HepG2 (cell line): ENCODE results near the gene JPT1. TPM values are rescaled to one million over a fixed set of nuclear protein-coding genes. Genes with fewer than 3 reads are reported as not detected.

Experiments
- AHDC1 ChIP-seq: sonication (generic); formaldehyde crosslinking; IDR thresholded peaks from 2 replicates; pipeline ENCODE4 v1.5.1; 2020; ENCODE audit warnings: mild to moderate bottlenecking, missing genetic modification reagents, borderline replicate concordance
- BCL6 ChIP-seq: IDR thresholded peaks from 2 replicates; pipeline ENCODE4 v1.6.1; 2016; ENCODE audit warnings: missing genetic modification reagents, missing compliant biosample characterization
- HMGA1 ChIP-seq: sonication (generic); formaldehyde crosslinking; conservative IDR thresholded peaks from 2 replicates; pipeline ENCODE4 v1.4.0; 2020; ENCODE audit warnings: missing genetic modification reagents
- KDM1A ChIP-seq: IDR thresholded peaks from 2 replicates; pipeline ENCODE4 v1.6.1; 2016; ENCODE audit warnings: missing compliant biosample characterization
- KLF6 ChIP-seq: IDR thresholded peaks from 2 replicates; pipeline ENCODE4 v1.8.0; 2016; ENCODE audit warnings: missing biosample characterization, missing genetic modification reagents
- MEIS1 ChIP-seq: sonication (generic); formaldehyde crosslinking; IDR thresholded peaks from 2 replicates; pipeline ENCODE4 v1.9.0; 2021; ENCODE audit warnings: mild to moderate bottlenecking, missing genetic modification reagents, moderate library complexity, borderline replicate concordance
- PHF20 ChIP-seq: sonication (generic); formaldehyde crosslinking; IDR thresholded peaks from 2 replicates; pipeline ENCODE4 v1.5.0; 2020; ENCODE audit warnings: mild to moderate bottlenecking, missing genetic modification reagents
- RNF219 ChIP-seq: sonication (generic); formaldehyde crosslinking; IDR thresholded peaks from 2 replicates; pipeline ENCODE4 v1.5.0; 2020; ENCODE audit warnings: mild to moderate bottlenecking, missing genetic modification reagents
- SAP130 ChIP-seq: IDR thresholded peaks from 2 replicates; pipeline ENCODE4 v1.6.1; 2016; ENCODE audit warnings: low read depth
- SOX13 ChIP-seq, 3 experiments: fragments of 450-650 bp in 1 of 3; sonication (generic) in 1 of 3; formaldehyde crosslinking in 1 of 3; IDR thresholded peaks in 2 of 3; conservative IDR thresholded peaks in 1 of 3; 2 replicates each; pipeline versions ENCODE4 v1.5.0 to v1.6.1; 2016 to 2020; ENCODE audit warnings: antibody characterized with exemption in 1 of 3, mild to moderate bottlenecking in 1 of 3, missing compliant biosample characterization in 1 of 3, missing genetic modification reagents in 1 of 3, moderate library complexity in 1 of 3
- ZBTB21 ChIP-seq: sonication (generic); formaldehyde crosslinking; IDR thresholded peaks from 2 replicates; pipeline ENCODE4 v1.4.0; 2020; ENCODE audit warnings: missing genetic modification reagents
- ZNF180 ChIP-seq: sonication (generic); formaldehyde crosslinking; IDR thresholded peaks from 2 replicates; pipeline ENCODE4 v1.4.0; 2020; ENCODE audit warnings: low read depth, missing genetic modification reagents, borderline replicate concordance
- ZNF264 ChIP-seq: sonication (generic); formaldehyde crosslinking; IDR thresholded peaks from 2 replicates; pipeline ENCODE4 v1.4.0; 2020; ENCODE audit warnings: missing genetic modification reagents
- ZNF3 ChIP-seq: IDR thresholded peaks from 2 replicates; pipeline ENCODE4 v1.7.0; 2017; ENCODE audit warnings: inconsistent platforms
- ZNF609 ChIP-seq: sonication (generic); formaldehyde crosslinking; IDR thresholded peaks from 2 replicates; pipeline ENCODE4 v1.4.0; 2020; ENCODE audit warnings: mild to moderate bottlenecking, missing genetic modification reagents, borderline replicate concordance
- ZNF777 ChIP-seq: sonication (generic); formaldehyde crosslinking; IDR thresholded peaks from 2 replicates; pipeline ENCODE4 v1.4.0; 2020; ENCODE audit warnings: missing genetic modification reagents
- polyA plus RNA-seq, 8 experiments: library from polyadenylated mRNA; depleted of rRNA in 3 of 8; stranded (reverse) in 7 of 8; unstranded in 1 of 8; fragments of >200 nt; fragmentation: Illumina TruSeq in 4 of 8; extraction: Trizol in 4 of 8; gene quantifications; 2 replicates each; pipeline versions ENCODE4 v1.2.1 to v1.2.3, GENCODE V29; 2011 to 2016; ENCODE audit warnings: low read depth in 4 of 8, missing spikeins in 1 of 8, mixed read lengths in 1 of 8; ENCODE audit not compliant: insufficient read depth in 1 of 8
- total RNA-seq, 5 experiments: library from RNA; depleted of rRNA; stranded (reverse); fragments of >200 nt; fragmentation: Illumina TruSeq; extraction: Trizol; gene quantifications; 2 replicates each; pipeline ENCODE4 v1.2.3, GENCODE V29; 2016; ENCODE audit warnings: low read depth in 1 of 5

Gene JPT1
- total and polyA plus RNA-seq, 2 of the 13 experiments (the other 11 are each of a cell fraction or from before 2014, with no cell fraction given): 43.3 to 256 TPM

DNA sequence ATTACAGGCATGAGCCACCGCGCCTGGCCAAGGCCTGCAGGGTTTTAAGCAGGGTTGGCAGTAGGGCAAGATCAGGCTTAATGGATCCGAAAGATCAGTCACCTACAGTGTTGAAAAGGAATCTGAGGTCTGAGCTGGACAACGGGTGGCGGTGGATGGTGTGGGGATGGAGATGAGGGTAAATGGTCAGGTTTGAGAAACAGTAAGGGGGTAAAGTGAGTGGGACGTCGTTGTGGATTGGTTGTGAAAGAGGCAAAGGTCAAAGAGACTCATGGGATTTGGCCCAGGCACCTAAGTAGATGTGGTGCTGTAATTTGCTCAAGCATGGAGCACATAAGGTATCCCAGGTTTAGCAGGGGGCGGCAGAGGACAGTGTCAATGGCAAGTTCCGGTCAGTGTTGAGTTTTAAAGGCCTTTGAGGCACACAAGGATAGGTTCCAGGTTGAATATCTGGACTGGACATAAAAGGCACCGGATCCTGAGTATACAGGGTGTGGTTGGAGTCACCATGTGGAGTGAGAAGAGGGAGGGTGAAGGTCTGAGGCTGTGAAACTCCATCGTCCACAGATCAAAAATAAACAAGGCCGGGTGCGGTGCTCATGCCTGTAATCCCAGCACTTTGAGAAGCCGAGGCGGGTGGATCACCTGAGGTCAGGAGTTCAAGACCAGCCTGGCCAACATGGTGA, 67.7 kb downstream of the JPT1 start (continued):
- TF ChIP-seq ZNF3 (CRISPR knock-in tag) (no peak), MEIS1 (peak; percentile 20; the same call in 1 of the 2 replicates), RNF219 (no peak), KDM1A (CRISPR knock-in tag) (0 out of 2 replicates have a peak, but pooled peaks have one; percentile 40), BCL6 (peak; percentile 54; the same call in 1 of the 2 replicates), KLF6 (CRISPR knock-in tag) (no peak; the same call in 1 of the 2 replicates), AHDC1 (CRISPR knock-in tag) (0 out of 2 replicates have a peak, but pooled peaks have one; percentile 7), ZBTB21 (CRISPR knock-in tag) (no peak), SAP130 (CRISPR knock-in tag) (peak; percentile 75), ZNF264 (CRISPR knock-in tag) (peak; percentile 75; the same call in 1 of the 2 replicates), ZNF180 (CRISPR knock-in tag) (no peak), HMGA1 (no peak), ZNF609 (CRISPR knock-in tag) (peak; percentile 70; the same call in 1 of the 2 replicates), ZNF777 (no peak; the same call in 1 of the 2 replicates), SOX13 (IDR thresholded peaks at IDR 0.05) (no peak), SOX13 (CRISPR knock-in tag; conservative IDR thresholded peaks at IDR 0.05 in 1 of 2, IDR thresholded peaks at IDR 0.05 in 1 of 2) (peak in 1 of 2 experiments; percentile 36; a peak in 1 of 4 replicates), PHF20 (CRISPR knock-in tag) (peak; percentile 35; the same call in 1 of the 2 replicates)
